ENCODE results near the gene CYP2A13. TPM values are rescaled to one million over a fixed set of nuclear protein-coding genes. Genes with fewer than 3 reads are reported as not detected.
"Not testable (repeated sequence)": the region's sequence is repeated elsewhere in the genome, so short reads cannot be mapped to it uniquely, and the experiment has no call there.

The CYP2A13 gene
- total RNA-seq, 2 experiments from 2014 or later, result not detected

- H3K4me2 ChIP-seq (ENCODE audit: low read length), result no peak overlapping the region
- no peaks in the 10 kb centered on the region for H3K9me3 ChIP-seq (ENCODE audit: low read length)
- ChIA-PET POLR2A (no interaction called here), CTCF (ENCODE audit: unreplicated experiment) (no interaction called here)
- H3K79me2 ChIP-seq (ENCODE audit: insufficient read depth, low read depth, low read length), result no peaks in the 10 kb centered on the region
- no peaks in the 10 kb centered on the region for H4K20me1 ChIP-seq (ENCODE audit: insufficient read depth, low read length)
- H3K4me1 ChIP-seq (ENCODE audit: insufficient read depth, low read length, poor library complexity, severe bottlenecking), result no peaks in the 10 kb centered on the region
- H3K27ac ChIP-seq (ENCODE audit: low read depth, low read length, poor library complexity, severe bottlenecking), result no peak overlapping the region
- no TSS peak for BruUV-seq (replicated peaks)
- H2AFZ ChIP-seq (ENCODE audit: low read length), result no peak overlapping the region
- no peak for DNase-seq (ENCODE audit: low spot score)
- no peak for TF ChIP-seq CTCF (conservative IDR thresholded peaks at IDR 0.05; ENCODE audit: low read length)
- TF ChIP-seq EZH2phosphoT487 (IDR thresholded peaks at IDR 0.05; ENCODE audit: borderline replicate concordance, low read depth, low read length), result no peak
- no peaks in the 10 kb centered on the region for H3K9me2 ChIP-seq (ENCODE audit: insufficient read depth, low read length)
- intact Hi-C loops (cut with micrococcal nuclease; ENCODE audit: unreplicated experiment), result no loop called here
- no peak overlapping the region for H3K4me3 ChIP-seq (ENCODE audit: low read depth, low read length, poor library complexity, severe bottlenecking)
- no peaks in the 10 kb centered on the region for H3K36me3 ChIP-seq (ENCODE audit: insufficient read depth, low read length)
These were observed 46.4 kb downstream of the CYP2A13 start for GRCh38 chr19:41134616-41135015.

- POLR2A ChIA-PET; BruUV-seq (replicated peaks); H3K27ac ChIP-seq (ENCODE audit: low read depth, low read length, poor library complexity, severe bottlenecking): not testable (repeated sequence)
These were observed 47.4 kb downstream of the CYP2A13 start for GRCh38 chr19:41135390-41136384.

GRCh38 chr19:41136636-41137455, 48.6 kb downstream of the CYP2A13 start:
- Histone ChIP-seq H3K4me3 (ENCODE audit: low read depth, low read length, poor library complexity, severe bottlenecking) (no peak overlapping the region), H3K36me3 (ENCODE audit: insufficient read depth, low read length) (no peaks in the 10 kb centered on the region), H3K27ac (ENCODE audit: low read depth, low read length, poor library complexity, severe bottlenecking) (no peak overlapping the region), H3K4me2 (ENCODE audit: low read length) (no peak overlapping the region), H4K20me1 (ENCODE audit: insufficient read depth, low read length) (no peaks in the 10 kb centered on the region), H3K4me1 (ENCODE audit: insufficient read depth, low read length, poor library complexity, severe bottlenecking) (no peaks in the 10 kb centered on the region), H3K79me2 (ENCODE audit: insufficient read depth, low read depth, low read length) (no peaks in the 10 kb centered on the region), H3K9me3 (ENCODE audit: low read length) (no peaks in the 10 kb centered on the region), H3K9me2 (ENCODE audit: insufficient read depth, low read length) (no peaks in the 10 kb centered on the region), H2AFZ (ENCODE audit: low read length) (no peak overlapping the region)
- no peak for DNase-seq (ENCODE audit: low spot score)
- ChIA-PET POLR2A (no interaction called here), CTCF (ENCODE audit: unreplicated experiment) (no interaction called here)
- no TSS peak for BruUV-seq (replicated peaks)
- TF ChIP-seq EZH2phosphoT487 (IDR thresholded peaks at IDR 0.05; ENCODE audit: borderline replicate concordance, low read depth, low read length), result no peak
- intact Hi-C loops (cut with micrococcal nuclease; ENCODE audit: unreplicated experiment), result no loop called here

More at GRCh38 chr19:41135390-41136384, 47.4 kb downstream of the CYP2A13 start:
- H2AFZ ChIP-seq (ENCODE audit: low read length); DNase-seq (ENCODE audit: low spot score); H3K79me2 ChIP-seq (ENCODE audit: insufficient read depth, low read depth, low read length); H3K9me2 ChIP-seq (ENCODE audit: insufficient read depth, low read length); H3K4me1 ChIP-seq (ENCODE audit: insufficient read depth, low read length, poor library complexity, severe bottlenecking); H4K20me1 ChIP-seq (ENCODE audit: insufficient read depth, low read length); H3K4me2 ChIP-seq (ENCODE audit: low read length); CTCF ChIA-PET (ENCODE audit: unreplicated experiment); intact Hi-C loops (cut with micrococcal nuclease; ENCODE audit: unreplicated experiment); H3K4me3 ChIP-seq (ENCODE audit: low read depth, low read length, poor library complexity, severe bottlenecking); H3K36me3 ChIP-seq (ENCODE audit: insufficient read depth, low read length); H3K9me3 ChIP-seq (ENCODE audit: low read length): not testable (repeated sequence)
